Endothelial cell of umbilical vein (primary cell): ENCODE results near the gene GSX2. TPM values are rescaled to one million over a fixed set of nuclear protein-coding genes. Genes with fewer than 3 reads are reported as not detected.

Source experiments
- BruUV-seq: library from RNA; stranded (reverse); fragments of 400-500 nt; replicated peaks from 2 replicates; lab custom pipeline; 2021; lab: Mats Ljungman, UMichigan
- CTCF ChIA-PET: fragments of 300-600, 350-600 bp; sonication (Branson Sonifier 250); formaldehyde crosslinking; loops from one replicate; lab custom pipeline; 2021; ENCODE audit warnings: antibody characterized with exemption, inconsistent platforms; lab: Charles Lee
- POLR2A ChIA-PET: fragments of 300-600, 350-600 bp; sonication (Branson Sonifier 250); formaldehyde crosslinking; loops from one replicate; lab custom pipeline; 2021; ENCODE audit warnings: antibody characterized with exemption, inconsistent platforms; lab: Charles Lee
- DNase-seq: peaks from one replicate; pipeline ENCODE4 v3.0.0-alpha.2; 2011; ENCODE audit warnings: low read depth, low spot score
- FAIRE-seq: peaks from 2 replicates; lab custom pipeline; 2011; peaks lifted over from hg19 to GRCh38; lab: Jason Lieb, UNC
- H2AFZ ChIP-seq: 2 replicates; pipeline ENCODE4 v1.6.0; 2012; ENCODE audit warnings: low read depth, low read length, control low read depth, inconsistent platforms
- H3K27ac ChIP-seq: 2 replicates; pipeline ENCODE4 v1.5.1; 2011; ENCODE audit warnings: low read depth, mild to moderate bottlenecking, control low read depth, low read length, moderate library complexity; ENCODE audit not compliant: insufficient read depth
- H3K27me3 ChIP-seq, 2 experiments: 2 replicates each; pipeline versions ENCODE4 v1.6.0 to v1.6.1; 2011; ENCODE audit warnings: low read length in 2 of 2, mixed read lengths in 1 of 2; ENCODE audit not compliant: control insufficient read depth in 2 of 2, insufficient read depth in 2 of 2
- H3K36me3 ChIP-seq, 2 experiments: 2 replicates in 1 of 2; 3 replicates in 1 of 2; pipeline ENCODE4 v1.5.1; 2011; ENCODE audit warnings: low read length in 2 of 2, mild to moderate bottlenecking in 1 of 2, moderate library complexity in 1 of 2; ENCODE audit not compliant: control insufficient read depth in 2 of 2, insufficient read depth in 2 of 2; ENCODE audit errors: extremely low read depth in 1 of 2
- H3K4me1 ChIP-seq: 3 replicates; pipeline ENCODE4 v1.5.1; 2011; ENCODE audit warnings: mild to moderate bottlenecking, low read length; ENCODE audit not compliant: control insufficient read depth, insufficient read depth; ENCODE audit errors: extremely low read depth
- H3K4me2 ChIP-seq: 2 replicates; pipeline ENCODE4 v1.6.1; 2011; ENCODE audit warnings: low read length, control low read depth, mixed read lengths; ENCODE audit not compliant: insufficient read depth
- H3K4me3 ChIP-seq, 3 experiments: fragments of 200-600 bp in 1 of 3; sonication (generic), shearing (Covaris generic) in 1 of 3; replicated peaks in 1 of 3; 2 replicates each; pipeline ENCODE4 v1.5.1; 2011 to 2016; ENCODE audit warnings: control low read depth in 3 of 3, low read length in 3 of 3, mild to moderate bottlenecking in 2 of 3, inconsistent platforms in 1 of 3, low read depth in 1 of 3, moderate library complexity in 1 of 3; ENCODE audit not compliant: insufficient read depth in 1 of 3
- H3K79me2 ChIP-seq: 2 replicates; pipeline ENCODE4 v1.6.0; 2012; ENCODE audit warnings: low read length, inconsistent platforms; ENCODE audit not compliant: control insufficient read depth, insufficient read depth
- H3K9ac ChIP-seq: replicated peaks from 2 replicates; pipeline ENCODE3; 2011; ENCODE audit warnings: low read length, control low read depth; ENCODE audit not compliant: insufficient read depth; ENCODE audit errors: extremely low read depth
- H3K9me1 ChIP-seq: replicated peaks from 3 replicates; pipeline ENCODE4 v1.6.0; 2011; ENCODE audit warnings: mild to moderate bottlenecking, low read length; ENCODE audit not compliant: control insufficient read depth, insufficient read depth; ENCODE audit errors: extremely low read depth
- H3K9me3 ChIP-seq: replicated peaks from 2 replicates; pipeline ENCODE4 v1.5.1; 2012; ENCODE audit warnings: low read length, inconsistent platforms; ENCODE audit not compliant: control insufficient read depth, insufficient read depth
- H4K20me1 ChIP-seq: replicated peaks from 2 replicates; pipeline ENCODE3; 2011; ENCODE audit warnings: mild to moderate bottlenecking, low read length; ENCODE audit not compliant: control insufficient read depth, insufficient read depth; ENCODE audit errors: extremely low read depth
- EZH2 ChIP-seq: IDR thresholded peaks from 2 replicates; pipeline ENCODE4 v1.6.1; 2012; ENCODE audit warnings: borderline replicate concordance, low read depth, mild to moderate bottlenecking, moderate library complexity, low read length, inconsistent platforms; ENCODE audit not compliant: severe bottlenecking
- FOS ChIP-seq: IDR thresholded peaks from 2 replicates; pipeline ENCODE4 v1.6.1; 2011; ENCODE audit warnings: mild to moderate bottlenecking, low read length, moderate library complexity, borderline replicate concordance; ENCODE audit not compliant: insufficient read depth
- GATA2 ChIP-seq: IDR thresholded peaks from 2 replicates; pipeline ENCODE4 v1.7.0; 2011; ENCODE audit warnings: low read depth, mild to moderate bottlenecking, moderate library complexity, mixed read lengths, low read length; ENCODE audit not compliant: insufficient read length, insufficient read depth
- JUN ChIP-seq: IDR thresholded peaks from 2 replicates; pipeline ENCODE4 v1.6.1; 2011; ENCODE audit warnings: borderline replicate concordance, low read depth; ENCODE audit not compliant: insufficient read length, insufficient read depth
- MYC ChIP-seq: IDR thresholded peaks from one replicate; pipeline ENCODE4 v1.6.1; 2011; ENCODE audit warnings: mild to moderate bottlenecking, low read depth, low read length
- POLR2A ChIP-seq: IDR thresholded peaks from 2 replicates; pipeline ENCODE4 v1.6.1; 2012; ENCODE audit warnings: low read depth, mild to moderate bottlenecking, control low read depth, low read length
- POLR2AphosphoS5 ChIP-seq: IDR thresholded peaks from 2 replicates; pipeline ENCODE4 v1.6.1; 2012; ENCODE audit warnings: low read depth, mild to moderate bottlenecking, control low read depth, low read length, moderate library complexity; ENCODE audit not compliant: insufficient read depth
- dilution Hi-C: fragments of 300-500 bp; cut with MboI; formaldehyde crosslinking; loops from one replicate; pipeline ENCODE4 v1.15.0; 2019; ENCODE audit warnings: low sequenced_read_pairs; ENCODE audit not compliant: extremely low pct_ligation_motif_present
- intact Hi-C: fragments of 100-400 bp; cut with micrococcal nuclease; formaldehyde crosslinking; loops from one replicate; pipeline ENCODE4 v1.10.0; 2022
- polyA plus RNA-seq, 4 experiments: library from polyadenylated mRNA; depleted of rRNA in 3 of 4; stranded (reverse) in 3 of 4; unstranded in 1 of 4; fragments of >200 nt; gene quantifications; 2 replicates each; pipeline versions ENCODE4 v1.2.1 to v1.2.3, GENCODE V29; 2011 to 2012; ENCODE audit warnings: missing spikeins in 1 of 4
- total RNA-seq: library from RNA; stranded (reverse); gene quantifications from 2 replicates; pipeline ENCODE4 v1.2.3, GENCODE V29; 2021
- TF ChIP-seq, protein P1 (sequence below): IDR thresholded peaks from 2 replicates; pipeline ENCODE4 v1.6.1; 2011; ENCODE audit not compliant: insufficient read depth, insufficient read length
- TF ChIP-seq, protein P2 (sequence below), 2 donors: IDR thresholded peaks; 1 replicate in 1 of 2; 2 replicates in 1 of 2; pipeline ENCODE4 v1.5.1; 2011; ENCODE audit warnings: low read length in 2 of 2, mild to moderate bottlenecking in 2 of 2, moderate library complexity in 2 of 2, control low read depth in 1 of 2, inconsistent platforms in 1 of 2, low read depth in 1 of 2; ENCODE audit not compliant: insufficient read depth in 1 of 2; ENCODE audit errors: extremely low read depth in 1 of 2

The GSX2 gene
- total and polyA plus RNA-seq, 2 donors (not counting 3 experiments of a cell fraction or from before 2014, with no cell fraction given): not detected

DNA sequence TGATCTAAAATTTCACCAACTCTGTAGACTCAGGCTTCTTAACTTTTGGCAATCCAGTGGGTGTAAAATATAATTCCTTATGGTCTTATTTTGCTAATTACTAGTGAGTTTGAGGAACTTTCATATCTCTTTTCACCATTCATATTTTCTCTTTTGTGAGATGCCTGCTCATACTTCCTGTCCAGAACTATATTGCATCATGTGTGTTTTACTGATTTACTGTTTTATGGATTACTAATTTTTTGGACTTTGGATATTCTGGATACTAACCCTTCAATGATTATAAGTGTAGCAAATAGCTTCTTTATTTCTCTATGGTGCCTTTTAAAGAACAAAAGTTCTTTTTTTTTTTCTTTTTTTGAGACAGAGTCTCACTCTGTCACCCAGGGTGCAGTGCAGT lies 20.6 kb downstream of the GSX2 start:
- ChIA-PET CTCF (interaction anchor here (0.6 to 2.2 kb wide), 5 partner anchors 9 to 191 kb away, joined by 3 to 8 read pairs (median 3); no protein-coding TSS in a partner anchor), POLR2A (no interaction called here)
- no peaks in the 10 kb centered on the region for H3K4me1 ChIP-seq
- no peak overlapping the region for H3K9ac ChIP-seq
- intact Hi-C loops (no loop called here), dilution Hi-C loops (no loop called here)
- no peaks in the 10 kb centered on the region for H3K79me2 ChIP-seq
- H3K4me3 ChIP-seq: no peak overlapping the region
- no TSS peak for BruUV-seq
- H2AFZ ChIP-seq: no peak overlapping the region
- no peaks in the 10 kb centered on the region for H3K9me1 ChIP-seq
- FAIRE-seq (no peak), DNase-seq (no peak)
- no peaks in the 10 kb centered on the region for H3K27me3 ChIP-seq
- no peak overlapping the region for H3K4me2 ChIP-seq
- H3K9me3 ChIP-seq: no peaks in the 10 kb centered on the region
- no peaks in the 10 kb centered on the region for H4K20me1 ChIP-seq
- H3K27ac ChIP-seq: no peak overlapping the region
- TF ChIP-seq JUN: no peak
- no peak for TF ChIP-seq POLR2A
- no peak for TF ChIP-seq MYC
- TF ChIP-seq, protein P1, sequence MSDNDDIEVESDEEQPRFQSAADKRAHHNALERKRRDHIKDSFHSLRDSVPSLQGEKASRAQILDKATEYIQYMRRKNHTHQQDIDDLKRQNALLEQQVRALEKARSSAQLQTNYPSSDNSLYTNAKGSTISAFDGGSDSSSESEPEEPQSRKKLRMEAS: no peak
- no peak for TF ChIP-seq EZH2
- TF ChIP-seq, protein P2, sequence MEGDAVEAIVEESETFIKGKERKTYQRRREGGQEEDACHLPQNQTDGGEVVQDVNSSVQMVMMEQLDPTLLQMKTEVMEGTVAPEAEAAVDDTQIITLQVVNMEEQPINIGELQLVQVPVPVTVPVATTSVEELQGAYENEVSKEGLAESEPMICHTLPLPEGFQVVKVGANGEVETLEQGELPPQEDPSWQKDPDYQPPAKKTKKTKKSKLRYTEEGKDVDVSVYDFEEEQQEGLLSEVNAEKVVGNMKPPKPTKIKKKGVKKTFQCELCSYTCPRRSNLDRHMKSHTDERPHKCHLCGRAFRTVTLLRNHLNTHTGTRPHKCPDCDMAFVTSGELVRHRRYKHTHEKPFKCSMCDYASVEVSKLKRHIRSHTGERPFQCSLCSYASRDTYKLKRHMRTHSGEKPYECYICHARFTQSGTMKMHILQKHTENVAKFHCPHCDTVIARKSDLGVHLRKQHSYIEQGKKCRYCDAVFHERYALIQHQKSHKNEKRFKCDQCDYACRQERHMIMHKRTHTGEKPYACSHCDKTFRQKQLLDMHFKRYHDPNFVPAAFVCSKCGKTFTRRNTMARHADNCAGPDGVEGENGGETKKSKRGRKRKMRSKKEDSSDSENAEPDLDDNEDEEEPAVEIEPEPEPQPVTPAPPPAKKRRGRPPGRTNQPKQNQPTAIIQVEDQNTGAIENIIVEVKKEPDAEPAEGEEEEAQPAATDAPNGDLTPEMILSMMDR (IDR thresholded peaks at IDR 0.05; ENCODE audit: extremely low read depth in 1 of 2, insufficient read depth in 1 of 2, low read depth in 1 of 2, low read length in 2 of 2): no peak
- TF ChIP-seq FOS: no peak
- TF ChIP-seq GATA2: no peak
- no peak for TF ChIP-seq POLR2AphosphoS5
- H3K36me3 ChIP-seq: no peaks in the 10 kb centered on the region
